HT-29 (cell line): ENCODE data around the gene OVOL1. TPM values are rescaled to one million over a fixed set of nuclear protein-coding genes. Genes with fewer than 3 reads are reported as not detected.

ENCODE experiments used
- total RNA-seq: library from RNA; depleted of rRNA; stranded (reverse); fragments of >200 nt; shearing (Covaris generic); gene quantifications from 2 replicates; pipeline ENCODE4 v1.2.3, GENCODE V29; 2014; rRNA removed

OVOL1 gene
- total RNA-seq, 1 experiment from 2014 or later = 42.8 TPM

Other genes with a start within 250 kb of the OVOL1 start
- gene LTBP3, start 228.7 kb upstream of the OVOL1 start, total RNA-seq = 146 and 164 TPM in 2 replicates
- 137 and 158 TPM in 2 replicates for gene ZNRD2, start 216.6 kb upstream of the OVOL1 start, total RNA-seq
- gene FAM89B, start 214.5 kb upstream of the OVOL1 start, total RNA-seq = 122 and 127 TPM in 2 replicates
- gene EHBP1L1, start 211.0 kb upstream of the OVOL1 start, total RNA-seq = 125 and 149 TPM in 2 replicates
- gene KCNK7, start 191.3 kb upstream of the OVOL1 start, total RNA-seq = 1.2 and 2.5 TPM in 2 replicates
- gene MAP3K11, start 172.8 kb upstream of the OVOL1 start, total RNA-seq = 129 and 134 TPM in 2 replicates
- 87.6 and 102 TPM in 2 replicates for gene PCNX3, start 171.3 kb upstream of the OVOL1 start, total RNA-seq
- gene SIPA1, start 149.0 kb upstream of the OVOL1 start, total RNA-seq = 79.1 and 95.3 TPM in 2 replicates
- gene RELA, start 124.1 kb upstream of the OVOL1 start, total RNA-seq = 87.3 and 112 TPM in 2 replicates
- gene KAT5, start 74.8 kb upstream of the OVOL1 start, total RNA-seq = 106 and 112 TPM in 2 replicates
- gene RNASEH2C, start 66.3 kb upstream of the OVOL1 start, total RNA-seq = 47.3 and 71.2 TPM in 2 replicates
- gene AP5B1, start 6.1 kb upstream of the OVOL1 start, total RNA-seq = 18.2 and 20.2 TPM in 2 replicates
- gene SNX32, start 46.9 kb downstream of the OVOL1 start, total RNA-seq = not detected in 2 replicates
- 2,410 and 2,611 TPM in 2 replicates for gene CFL1, start 71.1 kb downstream of the OVOL1 start, total RNA-seq
- 118 and 143 TPM in 2 replicates for gene MUS81, start 73.4 kb downstream of the OVOL1 start, total RNA-seq
- gene EFEMP2, start 85.7 kb downstream of the OVOL1 start, total RNA-seq = 1.2 and 1.6 TPM in 2 replicates
- gene CTSW, start 92.8 kb downstream of the OVOL1 start, total RNA-seq = not detected in 2 replicates
- 302 and 303 TPM in 2 replicates for gene FIBP, start 101.4 kb downstream of the OVOL1 start, total RNA-seq
- 148 and 155 TPM in 2 replicates for gene CCDC85B, start 103.6 kb downstream of the OVOL1 start, total RNA-seq
- gene FOSL1, start 113.3 kb downstream of the OVOL1 start, total RNA-seq = 123 and 140 TPM in 2 replicates
- 21.7 and 24.5 TPM in 2 replicates for gene C11orf68, start 132.0 kb downstream of the OVOL1 start, total RNA-seq
- 208 and 228 TPM in 2 replicates for gene DRAP1, start 132.4 kb downstream of the OVOL1 start, total RNA-seq
- gene TSGA10IP, start 158.4 kb downstream of the OVOL1 start, total RNA-seq = not detected in 2 replicates
- 86.1 and 106 TPM in 2 replicates for gene SART1, start 174.7 kb downstream of the OVOL1 start, total RNA-seq
- gene EIF1AD, start 215.1 kb downstream of the OVOL1 start, total RNA-seq = 36.9 and 44.7 TPM in 2 replicates
- 84.3 and 86.3 TPM in 2 replicates for gene BANF1, start 215.4 kb downstream of the OVOL1 start, total RNA-seq
- 23.0 and 27.2 TPM in 2 replicates for gene CST6, start 224.9 kb downstream of the OVOL1 start, total RNA-seq
- 0.13 and 0.44 TPM in 2 replicates for gene CATSPER1, start 239.4 kb downstream of the OVOL1 start, total RNA-seq